ENCODE measurements around the gene TTC12. TPM values are rescaled to one million over a fixed set of nuclear protein-coding genes. Genes with fewer than 3 reads are reported as not detected.
A peak's percentile ranks its signal among the peaks of the same experiment; 100 is the strongest.

The TTC12 gene
- total and polyA plus RNA-seq, 2 donors from 2014 or later: 16.7 to 34.4 TPM

DNA sequence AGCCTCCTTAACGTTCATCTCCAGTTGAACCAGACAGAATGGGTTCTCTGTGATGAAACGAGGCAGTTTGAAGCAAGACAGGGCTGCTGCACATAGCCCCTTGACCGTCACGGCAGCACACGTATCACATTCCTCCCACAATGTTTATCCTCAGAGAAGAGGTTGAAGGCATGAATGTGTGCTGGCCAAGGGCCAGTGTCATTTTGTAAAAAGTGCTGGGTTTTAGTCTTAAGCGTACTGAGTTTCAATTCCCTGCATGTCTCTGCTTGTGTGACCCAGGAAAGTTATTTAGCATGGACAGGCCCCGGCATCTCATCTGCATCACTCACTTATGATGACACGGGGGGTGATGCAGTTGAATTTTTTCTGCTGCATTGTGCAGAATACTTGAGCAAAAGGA, 31.6 kb downstream of the TTC12 start:
- no peaks in the 10 kb centered on the region for H3K9me3 ChIP-seq (ENCODE audit: control insufficient read depth in 2 of 3, insufficient read depth in 1 of 3, low read length in 3 of 3)
- H3K4me1 ChIP-seq (ENCODE audit: control insufficient read depth in 2 of 3, insufficient read depth in 2 of 3, low read depth in 1 of 3, low read length in 3 of 3): no peaks in the 10 kb centered on the region
- no peak overlapping the region for H3K4me3 ChIP-seq (ENCODE audit: low read length in 3 of 3)
- TF ChIP-seq CTCF (IDR thresholded peaks at IDR 0.05; ENCODE audit: borderline replicate concordance, extremely low read depth, insufficient read depth): no peak
- no peaks in the 10 kb centered on the region for H3K27me3 ChIP-seq (ENCODE audit: control insufficient read depth, insufficient read depth, low read length)
- no peak overlapping the region for H3K27ac ChIP-seq (ENCODE audit: low read depth in 2 of 2, low read length in 2 of 2)
- H3K9ac ChIP-seq (ENCODE audit: low read length in 3 of 3): no peak overlapping the region
- intact Hi-C loops (cut with DNase I): no loop called here
- FAIRE-seq (no peak), DNase-seq (peak in 3 of 5 donors; percentile 31 to 58 (median 54))
- peaks cover 0 to 26% (median 16%) of the 10 kb centered on the region in 3 donors for H3K36me3 ChIP-seq (ENCODE audit: control insufficient read depth in 2 of 3, insufficient read depth in 3 of 3, low read length in 3 of 3)

GRCh38 chr11:113349528-113349927, 35.1 kb downstream of the TTC12 start:
- H3K36me3 ChIP-seq (ENCODE audit: control insufficient read depth in 2 of 3, insufficient read depth in 3 of 3, low read length in 3 of 3): peaks cover 0 to 16% (median 10%) of the 10 kb centered on the region in 3 donors
- no peak for TF ChIP-seq CTCF (IDR thresholded peaks at IDR 0.05; ENCODE audit: borderline replicate concordance, extremely low read depth, insufficient read depth)
- DNase-seq: no peak

DNA sequence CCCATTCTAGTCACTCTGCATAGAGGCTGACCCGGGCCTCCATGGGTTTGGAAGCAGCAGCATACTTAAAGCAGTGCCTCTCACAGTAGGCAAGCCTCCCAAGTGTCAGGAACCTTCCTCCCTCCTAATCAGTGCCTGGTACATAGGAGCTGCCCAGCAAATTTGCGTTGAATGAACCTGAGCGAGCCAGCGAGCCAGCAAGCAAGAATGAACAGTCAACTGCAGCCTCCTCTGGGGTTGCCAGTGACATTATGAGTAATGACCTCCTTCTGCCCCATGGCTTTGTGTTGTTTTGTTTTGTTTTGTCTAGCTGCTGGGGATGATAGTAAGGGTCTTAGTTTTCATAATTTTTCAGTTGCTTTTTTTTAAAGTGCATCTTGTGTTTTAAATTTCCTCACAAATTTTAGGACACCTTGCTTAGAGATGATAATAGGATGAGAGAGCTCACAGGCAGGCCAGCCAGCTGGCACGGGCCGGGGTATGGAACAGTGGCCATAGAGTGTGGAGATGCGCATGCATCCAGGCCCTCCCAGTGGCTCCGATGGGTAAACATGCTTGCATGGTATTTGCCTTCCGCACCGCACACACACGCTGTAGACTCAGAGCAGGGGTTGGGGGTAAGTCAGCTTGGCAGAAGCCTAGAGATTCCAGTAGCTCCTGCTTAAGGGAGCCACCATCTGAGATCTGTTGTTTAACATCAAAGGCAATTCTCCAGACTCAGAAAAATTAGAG, 36.1 kb downstream of the TTC12 start:
- Histone ChIP-seq H3K4me3 (ENCODE audit: low read length in 3 of 3) (no peak overlapping the region), H3K36me3 (ENCODE audit: control insufficient read depth in 2 of 3, insufficient read depth in 3 of 3, low read length in 3 of 3) (peaks cover 0 to 16% (median 10%) of the 10 kb centered on the region in 3 donors), H3K27me3 (ENCODE audit: control insufficient read depth, insufficient read depth, low read length) (no peaks in the 10 kb centered on the region), H3K27ac (ENCODE audit: low read depth in 2 of 2, low read length in 2 of 2) (no peak overlapping the region), H3K9ac (ENCODE audit: low read length in 3 of 3) (no peak overlapping the region), H3K9me3 (ENCODE audit: control insufficient read depth in 2 of 3, insufficient read depth in 1 of 3, low read length in 3 of 3) (no peaks in the 10 kb centered on the region), H3K4me1 (ENCODE audit: control insufficient read depth in 2 of 3, insufficient read depth in 2 of 3, low read depth in 1 of 3, low read length in 3 of 3) (no peaks in the 10 kb centered on the region)
- FAIRE-seq: no peak
- intact Hi-C loops (cut with DNase I): no loop called here
- TF ChIP-seq CTCF (IDR thresholded peaks at IDR 0.05; ENCODE audit: borderline replicate concordance, extremely low read depth, insufficient read depth): no peak
- DNase-seq: no peak

More at GRCh38 chr11:113349528-113349927, 35.1 kb downstream of the TTC12 start:
- Histone ChIP-seq H3K9me3 (ENCODE audit: control insufficient read depth in 2 of 3, insufficient read depth in 1 of 3, low read length in 3 of 3) (no peaks in the 10 kb centered on the region), H3K9ac (ENCODE audit: low read length in 3 of 3) (no peak overlapping the region), H3K27me3 (ENCODE audit: control insufficient read depth, insufficient read depth, low read length) (no peaks in the 10 kb centered on the region), H3K27ac (ENCODE audit: low read depth in 2 of 2, low read length in 2 of 2) (no peak overlapping the region), H3K4me3 (ENCODE audit: low read length in 3 of 3) (no peak overlapping the region), H3K4me1 (ENCODE audit: control insufficient read depth in 2 of 3, insufficient read depth in 2 of 3, low read depth in 1 of 3, low read length in 3 of 3) (no peaks in the 10 kb centered on the region)
- intact Hi-C loops (cut with DNase I): no loop called here
- FAIRE-seq: no peak

Data from kidney (tissue), 14 donors.